IMR-90 (cell line): ENCODE results near the gene KCNH4. TPM values are rescaled to one million over a fixed set of nuclear protein-coding genes. Genes with fewer than 3 reads are reported as not detected.

ENCODE experiments used
- ATAC-seq: fragments of 200-7000 bp; cut with Tn5 transposase; 2 replicates; pipeline ENCODE4 v1.9.1; 2020; ENCODE audit warnings: low read depth, mild to moderate bottlenecking, moderate library complexity
- Bru-seq: library from RNA; stranded (reverse); fragments of 400-500 nt; gene quantifications from one replicate; lab custom pipeline; 2021; lab: Mats Ljungman, UMichigan
- BruChase-seq, 2 experiments: library from RNA; stranded (reverse); fragments of 400-500 nt; gene quantifications; one replicate each; lab custom pipeline; 2021; lab: Mats Ljungman, UMichigan
- BruUV-seq: library from RNA; stranded (reverse); fragments of 400-500 nt; replicated peaks from 2 replicates; lab custom pipeline; 2021; lab: Mats Ljungman, UMichigan
- CTCF ChIA-PET: fragments of 300-600 bp; formaldehyde crosslinking; extraction: SDS; loops from one replicate; lab custom pipeline; 2021; ENCODE audit warnings: antibody characterized with exemption; lab: Yijun Ruan, JAX
- POLR2A ChIA-PET: fragments of 300-600 bp; sonication (Branson Sonifier 250); formaldehyde crosslinking; loops from one replicate; lab custom pipeline; 2022; ENCODE audit warnings: antibody characterized with exemption; ENCODE audit not compliant: unreplicated experiment; lab: Charles Lee
- DNase-seq: peaks from one replicate; pipeline ENCODE4 v3.0.0; 2013
- H2AFZ ChIP-seq: replicated peaks from 2 replicates; pipeline ENCODE3; 2013; ENCODE audit warnings: low read length, mild to moderate bottlenecking; ENCODE audit not compliant: poor library complexity
- H2AK5ac ChIP-seq: 2 replicates; pipeline ENCODE4 v1.6.1; 2013; ENCODE audit warnings: low read depth, low read length, inconsistent platforms
- H2AK9ac ChIP-seq: replicated peaks from 2 replicates; pipeline ENCODE3; 2013; ENCODE audit warnings: mild to moderate bottlenecking, low read depth, low read length, moderate library complexity; ENCODE audit not compliant: poor library complexity
- H2BK120ac ChIP-seq: 2 replicates; pipeline ENCODE4 v1.6.1; 2013; ENCODE audit warnings: low read depth, low read length, inconsistent platforms
- H2BK15ac ChIP-seq: 3 replicates; pipeline ENCODE4 v1.6.1; 2013; ENCODE audit warnings: low read depth, low read length, inconsistent platforms
- H2BK20ac ChIP-seq: 2 replicates; pipeline ENCODE4 v1.6.1; 2013; ENCODE audit warnings: low read depth, mild to moderate bottlenecking, inconsistent platforms, low read length, moderate library complexity
- H2BK5ac ChIP-seq: 2 replicates; pipeline ENCODE4 v1.6.1; 2013; ENCODE audit warnings: mild to moderate bottlenecking, low read depth, low read length, inconsistent platforms; ENCODE audit not compliant: poor library complexity, severe bottlenecking
- H3K14ac ChIP-seq: replicated peaks from 2 replicates; pipeline ENCODE4 v1.6.1; 2013; ENCODE audit warnings: low read depth, low read length, inconsistent platforms
- H3K18ac ChIP-seq: 2 replicates; pipeline ENCODE4 v1.6.1; 2013; ENCODE audit warnings: low read depth, low read length, control low read depth
- H3K23ac ChIP-seq: 2 replicates; pipeline ENCODE4 v1.6.1; 2013; ENCODE audit warnings: low read depth, low read length, inconsistent platforms
- H3K27ac ChIP-seq: 2 replicates; pipeline ENCODE4 v1.5.1; 2013; ENCODE audit warnings: mild to moderate bottlenecking, control low read depth, low read length; ENCODE audit not compliant: insufficient read depth
- H3K27me3 ChIP-seq: 2 replicates; pipeline ENCODE4 v1.6.1; 2013; ENCODE audit warnings: low read length; ENCODE audit not compliant: control insufficient read depth, insufficient read depth
- H3K36me3 ChIP-seq: 2 replicates; pipeline ENCODE4 v1.6.1; 2013; ENCODE audit warnings: low read length, mixed read lengths; ENCODE audit not compliant: control insufficient read depth, insufficient read depth
- H3K4ac ChIP-seq: 2 replicates; pipeline ENCODE4 v1.6.1; 2013; ENCODE audit warnings: low read depth, low read length, inconsistent platforms
- H3K4me1 ChIP-seq: 2 replicates; pipeline ENCODE4 v1.6.1; 2013; ENCODE audit warnings: low read length, mixed read lengths; ENCODE audit not compliant: control insufficient read depth, insufficient read depth
- H3K4me2 ChIP-seq: 2 replicates; pipeline ENCODE4 v1.6.1; 2013; ENCODE audit warnings: low read depth, mild to moderate bottlenecking, control low read depth, low read length, moderate library complexity
- H3K4me3 ChIP-seq: 2 replicates; pipeline ENCODE4 v1.5.1; 2013; ENCODE audit warnings: low read depth, mild to moderate bottlenecking, control low read depth, low read length, moderate library complexity; ENCODE audit not compliant: insufficient read depth
- H3K56ac ChIP-seq: 2 replicates; pipeline ENCODE4 v1.6.1; 2013; ENCODE audit warnings: low read length, inconsistent platforms; ENCODE audit not compliant: insufficient read depth; ENCODE audit errors: extremely low read depth
- H3K79me1 ChIP-seq, 2 experiments: 2 replicates each; pipeline ENCODE4 v1.6.1; 2013; ENCODE audit warnings: low read length in 2 of 2, inconsistent platforms in 1 of 2, low read depth in 1 of 2
- H3K9ac ChIP-seq: 2 replicates; pipeline ENCODE4 v1.6.1; 2013; ENCODE audit warnings: low read depth, low read length, control low read depth
- H3K9me1 ChIP-seq: 2 replicates; pipeline ENCODE4 v1.6.1; 2013; ENCODE audit warnings: low read length, inconsistent platforms; ENCODE audit not compliant: insufficient read depth
- H3K9me3 ChIP-seq: 2 replicates; pipeline ENCODE4 v1.6.1; 2013; ENCODE audit warnings: low read length; ENCODE audit not compliant: control insufficient read depth, insufficient read depth
- H4K20me1 ChIP-seq: 2 replicates; pipeline ENCODE4 v1.6.1; 2013; ENCODE audit warnings: low read length, inconsistent platforms; ENCODE audit not compliant: insufficient read depth
- H4K5ac ChIP-seq: 2 replicates; pipeline ENCODE4 v1.6.1; 2013; ENCODE audit warnings: mild to moderate bottlenecking, low read depth, low read length, control low read depth
- H4K8ac ChIP-seq, 2 experiments: 2 replicates each; pipeline ENCODE4 v1.6.1; 2013; ENCODE audit warnings: low read depth in 2 of 2, low read length in 2 of 2, control low read depth in 1 of 2, inconsistent platforms in 1 of 2
- H4K91ac ChIP-seq: 2 replicates; pipeline ENCODE4 v1.6.1; 2013; ENCODE audit warnings: low read depth, low read length, inconsistent platforms; ENCODE audit not compliant: insufficient read depth
- CEBPB ChIP-seq: IDR thresholded peaks from 2 replicates; pipeline ENCODE4 v1.6.1; 2012; ENCODE audit warnings: low read depth, low read length, improper control_type of control experiment
- CTCF ChIP-seq: conservative IDR thresholded peaks from 2 replicates; pipeline ENCODE4 v1.5.1; 2012; ENCODE audit warnings: mild to moderate bottlenecking, low read depth, low read length, improper control_type of control experiment
- FOS ChIP-seq: fragments of 150-350 bp; IDR thresholded peaks from 2 replicates; pipeline ENCODE4 v1.6.1; 2016; ENCODE audit warnings: low read depth, low read length
- MAFK ChIP-seq: IDR thresholded peaks from 2 replicates; pipeline ENCODE4 v1.6.1; 2012; ENCODE audit warnings: low read depth, low read length, improper control_type of control experiment
- MXI1 ChIP-seq: IDR thresholded peaks from 2 replicates; pipeline ENCODE4 v1.6.1; 2012; ENCODE audit warnings: low read depth, mild to moderate bottlenecking, low read length, moderate library complexity, borderline replicate concordance
- RAD21 ChIP-seq: IDR thresholded peaks from 2 replicates; pipeline ENCODE4 v1.6.1; 2012; ENCODE audit warnings: low read length, improper control_type of control experiment
- SMC3 ChIP-seq: fragments of 150-350 bp; IDR thresholded peaks from 2 replicates; pipeline ENCODE4 v1.6.1; 2016; ENCODE audit warnings: low read depth, mild to moderate bottlenecking, antibody characterized with exemption, low read length, moderate library complexity
- USF2 ChIP-seq: fragments of 150-350 bp; IDR thresholded peaks from 2 replicates; pipeline ENCODE4 v1.6.1; 2017; ENCODE audit warnings: mild to moderate bottlenecking, antibody characterized with exemption, low read length, low read depth
- WGBS, 2 experiments: methylation state at CpG; one replicate each; pipeline versions ENCODE4 v1.1.5 to v1.1.7; 2013; ENCODE audit warnings: missing lambda C conversion rate in 2 of 2; ENCODE audit not compliant: insufficient read length in 1 of 2; ENCODE audit errors: extremely low coverage in 2 of 2; 5-methylcytosine and 5-hydroxymethylcytosine counted together
- dilution Hi-C: fragments of 300-500 bp; cut with HindIII; formaldehyde crosslinking; loops from one replicate; pipeline ENCODE4 v1.14.3; 2018; ENCODE audit warnings: low sequenced_read_pairs; ENCODE audit not compliant: unreplicated experiment
- in situ Hi-C: fragments of 300-500 bp; cut with MboI; formaldehyde crosslinking; loops from 3 replicates; pipeline ENCODE4 v1.14.3; 2019; ENCODE audit warnings: low sequenced_read_pairs, inconsistent platforms, mixed read lengths
- intact Hi-C: fragments of 100-400 bp; cut with micrococcal nuclease; formaldehyde crosslinking; loops from 2 replicates; pipeline ENCODE4 v1.10.0; 2022
- long read RNA-seq: library from polyadenylated mRNA; unstranded; transcript quantifications from one replicate; pipeline ENCODE4 v2.0.0, GENCODE V29; 2021; ENCODE audit not compliant: unreplicated experiment
- polyA plus RNA-seq, 3 experiments: library from polyadenylated mRNA; depleted of rRNA; stranded (reverse); fragments of >200 nt; gene quantifications; 2 replicates each; pipeline ENCODE4 v1.2.3, GENCODE V29; 2012; ENCODE audit warnings: low replicate concordance in 1 of 3
- total RNA-seq: library from RNA; depleted of rRNA; stranded (reverse); fragments of >200 nt; gene quantifications from 2 replicates; pipeline ENCODE4 v1.2.3, GENCODE V29; 2012; rRNA removed

KCNH4 gene
- not detected in 2 replicates for total RNA-seq
- polyA plus RNA-seq (2012; rRNA removed): 0.03 and 0.06 TPM in 2 replicates
- 0.02 and 0.05 TPM in 2 replicates for polyA plus RNA-seq (2012; cell fraction: cytosol; rRNA removed)
- 0.09 and 0.11 TPM in 2 replicates for polyA plus RNA-seq (2012; cell fraction: nucleus; rRNA removed; ENCODE audit: low replicate concordance)
- percentile 5 among the genes with signal in this experiment for Bru-seq, nascent RNA
- percentile 8 among the genes with signal in this experiment for BruChase-seq, experiment 1, labeled RNA remaining after a 6-hour chase
- percentile 11 among the genes with signal in this experiment for BruChase-seq, experiment 2, labeled RNA remaining after a 2-hour chase
- long read RNA-seq, partial matches to known transcripts: 0 of 1 reads
- long read RNA-seq, other reads (novel, unspliced or antisense): 1 of 1 reads

- H3K9me1 ChIP-seq: no peaks in the 10 kb centered on the region
- H3K4me2 ChIP-seq: peak within 1 kb of the TSS; percentile 65
- no peak within 1 kb of the TSS for H3K4ac ChIP-seq
- H4K8ac ChIP-seq: no peak within 1 kb of the TSS
- H3K9me3 ChIP-seq: no peaks in the 10 kb centered on the region
- no peak within 1 kb of the TSS for H3K14ac ChIP-seq
- WGBS, 2 experiments: 2% methylated on average over 26 of the region's 60 CpGs; no CpG with 5 or more reads in 1 of the 2 experiments
- H2BK20ac ChIP-seq: no peak within 1 kb of the TSS
- H3K9ac ChIP-seq: no peak within 1 kb of the TSS
- no peak within 1 kb of the TSS for H2BK15ac ChIP-seq
- no peak within 1 kb of the TSS for H2BK120ac ChIP-seq
- H3K27me3 ChIP-seq: peaks cover 41% of the 10 kb centered on the region
- no peak within 1 kb of the TSS for H4K91ac ChIP-seq
- BruUV-seq: no TSS peak
- no peak within 1 kb of the TSS for H2BK5ac ChIP-seq
- no peak within 1 kb of the TSS for H2AK5ac ChIP-seq
- H3K18ac ChIP-seq: no peak within 1 kb of the TSS
- ChIA-PET POLR2A (no interaction called here), CTCF (interaction anchor here (0.6 to 1.4 kb wide), 6 partner anchors 14 to 344 kb away, joined by 3 to 7 read pairs (median 3); no protein-coding TSS in a partner anchor)
- TF ChIP-seq FOS (no peak), MXI1 (peak; percentile 89; the same call in 1 of the 2 replicates), CEBPB (no peak), RAD21 (peak; percentile 61), SMC3 (peak; percentile 48), MAFK (no peak), CTCF (peak; percentile 65), USF2 (peak; percentile 84)
- H3K36me3 ChIP-seq: no peaks in the 10 kb centered on the region
- H4K5ac ChIP-seq: no peak within 1 kb of the TSS
- H2AFZ ChIP-seq: peak within 1 kb of the TSS; percentile 70
- intact Hi-C loops: no loop called here
- no peaks in the 10 kb centered on the region for H3K79me1 ChIP-seq
- H4K20me1 ChIP-seq: 0 out of 2 replicates have a peak, but pooled peaks cover 2% of the 10 kb centered on the region
- peaks cover 9% of the 10 kb centered on the region for H3K4me1 ChIP-seq
- no peak within 1 kb of the TSS for H3K56ac ChIP-seq
- dilution Hi-C loops: no loop called here
- H3K4me3 ChIP-seq: peak within 1 kb of the TSS; percentile 29; the same call in 1 of the 2 replicates
- in situ Hi-C loops: no loop called here
- DNase-seq: peak; percentile 70
- H3K27ac ChIP-seq: no peak within 1 kb of the TSS
- peak; percentile 56 for ATAC-seq
- H2AK9ac ChIP-seq: no peak within 1 kb of the TSS
- H3K23ac ChIP-seq: no peak within 1 kb of the TSS
Observed at GRCh38 chr17:42180922-42181850, at the start of gene KCNH4. TSS of gene KCNH4 (minus strand) at chr17:42181142. CDS start at chr17:42180945, 197 bp downstream.
